CD4-positive, alpha-beta T cell (primary cell): ENCODE results near the gene ZNF324B. TPM values are rescaled to one million over a fixed set of nuclear protein-coding genes. Genes with fewer than 3 reads are reported as not detected.

Experiments used
- ATAC-seq: fragments of 200-7000 bp; cut with Tn5 transposase; one replicate; pipeline ENCODE4 v1.10.0; 2022; ENCODE audit warnings: mild to moderate bottlenecking; ENCODE audit not compliant: poor library complexity
- CTCF ChIA-PET: fragments of 350-600 bp; sonication (Branson Sonifier 250); formaldehyde crosslinking; loops from one replicate; lab custom pipeline; 2021; ENCODE audit warnings: antibody characterized with exemption, inconsistent platforms; lab: Charles Lee
- POLR2A ChIA-PET: fragments of 350-600 bp; sonication (Branson Sonifier 250); formaldehyde crosslinking; loops from one replicate; lab custom pipeline; 2021; ENCODE audit warnings: antibody characterized with exemption, inconsistent platforms; lab: Charles Lee
- DNase-seq, 14 experiments: peaks; one replicate each; pipeline ENCODE4 v3.0.0-alpha.2; 2013 to 2020; ENCODE audit warnings: mixed read lengths in 2 of 14
- H3K27ac ChIP-seq, 2 donors: one replicate each; pipeline versions ENCODE4 v1.5.1 to v1.7.0; 2013; ENCODE audit warnings: low read length in 2 of 2, low read depth in 1 of 2, mild to moderate bottlenecking in 1 of 2
- H3K27me3 ChIP-seq, 2 experiments: 1 replicate in 1 of 2; 2 replicates in 1 of 2; pipeline versions ENCODE4 v1.6.1 to v1.7.0; 2013; ENCODE audit warnings: low read length in 2 of 2, control low read depth in 1 of 2, mild to moderate bottlenecking in 1 of 2, moderate library complexity in 1 of 2; ENCODE audit not compliant: insufficient read depth in 2 of 2, control insufficient read depth in 1 of 2
- H3K36me3 ChIP-seq: one replicate; pipeline ENCODE4 v1.6.1; 2013; ENCODE audit warnings: low read length, control low read depth; ENCODE audit not compliant: insufficient read depth
- H3K4me1 ChIP-seq: one replicate; pipeline ENCODE4 v1.6.1; 2013; ENCODE audit warnings: low read length, control low read depth; ENCODE audit not compliant: insufficient read depth
- H3K4me3 ChIP-seq: one replicate; pipeline ENCODE4 v1.5.1; 2013; ENCODE audit warnings: mild to moderate bottlenecking, low read length, moderate library complexity
- H3K9me3 ChIP-seq, 2 experiments: 1 replicate in 1 of 2; 2 replicates in 1 of 2; pipeline versions ENCODE4 v1.6.1 to v1.7.0; 2013; ENCODE audit warnings: low read length in 2 of 2, mild to moderate bottlenecking in 2 of 2, control low read depth in 1 of 2, moderate library complexity in 1 of 2; ENCODE audit not compliant: control insufficient read depth in 1 of 2, insufficient read depth in 1 of 2
- H3K27ac Mint-ChIP-seq: one replicate; pipeline ENCODE4 v1.8.0; 2020; ENCODE audit warnings: mixed read lengths
- H3K27me3 Mint-ChIP-seq: one replicate; pipeline ENCODE4 v1.8.0; 2021; ENCODE audit warnings: mixed read lengths
- H3K36me3 Mint-ChIP-seq: one replicate; pipeline ENCODE4 v1.8.0; 2021; ENCODE audit warnings: low read depth, mixed read lengths
- H3K4me1 Mint-ChIP-seq: one replicate; pipeline ENCODE4 v1.8.0; 2021; ENCODE audit warnings: low read depth, mixed read lengths
- H3K4me3 Mint-ChIP-seq: one replicate; pipeline ENCODE4 v1.8.0; 2020; ENCODE audit warnings: mild to moderate bottlenecking, mixed read lengths
- H3K9me3 Mint-ChIP-seq: one replicate; pipeline ENCODE4 v1.8.0; 2020; ENCODE audit warnings: mixed read lengths
- CTCF ChIP-seq: fragments of 200-600 bp; IDR thresholded peaks from one replicate; pipeline ENCODE4 v1.8.0; 2022; ENCODE audit warnings: antibody characterized with exemption, mild to moderate bottlenecking
- intact Hi-C, 2 experiments: fragments of 100-400 bp; cut with DNase I in 1 of 2; cut with micrococcal nuclease in 1 of 2; formaldehyde crosslinking; loops; one replicate each; pipeline versions ENCODE4 v1.15.1 to v1.9.0; 2023 to 2025; cut with DNase I, micrococcal nuclease
- total RNA-seq, 174 experiments: library from RNA in 2 of 174; stranded (reverse) in 2 of 174; gene quantifications; one replicate each; pipeline ENCODE4 v1.2.3 and lab custom pipeline; 2021 to 2026

The ZNF324B gene
- total RNA-seq, 2 experiments from 2014 or later = 6.3 to 7.6 TPM

- TF ChIP-seq CTCF = no peak
- peak; percentile 98 for ATAC-seq
- Mint-ChIP-seq H3K36me3 (peaks cover 19% of the 10 kb centered on the region), H3K4me3 (peak within 1 kb of the TSS; percentile 99), H3K27me3 (no peaks in the 10 kb centered on the region), H3K9me3 (no peaks in the 10 kb centered on the region), H3K4me1 (peaks cover 39% of the 10 kb centered on the region), H3K27ac (peak within 1 kb of the TSS; percentile 94)
- Histone ChIP-seq H3K27ac (peak within 1 kb of the TSS; percentile 70 to 77), H3K27me3 (no peaks in the 10 kb centered on the region), H3K9me3 (no peaks in the 10 kb centered on the region), H3K4me1 (peaks cover 27% of the 10 kb centered on the region), H3K4me3 (peak within 1 kb of the TSS; percentile 92), H3K36me3 (no peaks in the 10 kb centered on the region)
- intact Hi-C loops = loop anchor here (1.0 to 5.0 kb wide), 7 partner anchors 21 to 68 kb away; partner anchors contain the start of genes ZNF132 (in 2 of the 2), ZNF324B (in 2 of the 2), RPS5 (in 1 of the 2) and ZNF446 (in 1 of the 2)
- peak; percentile 85 to 96 (median 92) for DNase-seq
- CTCF ChIA-PET = interaction anchor here (0.7 to 1.3 kb wide), 4 partner anchors 32 to 173 kb away, joined by 3 to 6 read pairs (median 3); partner anchors contain the start of gene ZNF132
- POLR2A ChIA-PET = interaction anchor here (0.6 to 1.8 kb wide), 14 partner anchors 10 to 225 kb away, joined by 3 to 15 read pairs (median 4); partner anchors contain the start of genes ERVK3-1, RPS5, TRIM28 and ZBTB45
Observed at GRCh38 chr19:58408152-58409009, 43.0 kb upstream of the ZNF324B start, which contains the start of gene ZNF584. Gene ZNF584 (plus strand): TSS chr19:58408649. CDS start chr19:58409148, 499 bp downstream.

- ChIA-PET CTCF (interaction anchor here (0.7 to 1.3 kb wide), 4 partner anchors 31 to 172 kb away, joined by 3 to 6 read pairs (median 3); partner anchors contain the start of gene ZNF132), POLR2A (interaction anchor here (0.5 to 1.8 kb wide), 15 partner anchors 9 to 702 kb away, joined by 3 to 15 read pairs (median 5); partner anchors contain the start of genes ERVK3-1, RPS5, TRIM28 and ZBTB45)
- ATAC-seq (no peak), DNase-seq (peak in 1 of 14 experiments; percentile 40)
- no peaks in the 10 kb centered on the region for H3K36me3 ChIP-seq
- no peaks in the 10 kb centered on the region for H3K27me3 ChIP-seq
- H3K9me3 ChIP-seq = no peaks in the 10 kb centered on the region
- H3K4me3 Mint-ChIP-seq = peak overlapping the region; percentile 99
- no peaks in the 10 kb centered on the region for H3K9me3 Mint-ChIP-seq
- no peak for TF ChIP-seq CTCF
- H3K27ac ChIP-seq = peak overlapping the region; percentile 70 to 77
- H3K27me3 Mint-ChIP-seq = no peaks in the 10 kb centered on the region
- intact Hi-C loops = loop anchor here (2.0 to 5.0 kb wide), 4 partner anchors 32 to 68 kb away; partner anchors contain the start of genes ZNF132 (in 2 of the 2), ZNF324B (in 1 of the 2) and ZNF446 (in 1 of the 2)
- peaks cover 19% of the 10 kb centered on the region for H3K36me3 Mint-ChIP-seq
- H3K4me1 ChIP-seq = peaks cover 27% of the 10 kb centered on the region
- H3K4me3 ChIP-seq = peak overlapping the region; percentile 92
- H3K4me1 Mint-ChIP-seq = peaks cover 39% of the 10 kb centered on the region
- peak overlapping the region; percentile 94 for H3K27ac Mint-ChIP-seq
Observed at GRCh38 chr19:58409010-58409790, 42.2 kb upstream of the ZNF324B start.

- H3K27ac Mint-ChIP-seq = no peak overlapping the region
Observed at GRCh38 chr19:58416604-58417003, 34.8 kb upstream of the ZNF324B start.

More at GRCh38 chr19:58416604-58417003, 34.8 kb upstream of the ZNF324B start:
- Histone ChIP-seq H3K36me3 (peaks cover 21% of the 10 kb centered on the region), H3K27ac (no peak overlapping the region), H3K4me3 (no peak overlapping the region), H3K9me3 (no peaks in the 10 kb centered on the region), H3K27me3 (no peaks in the 10 kb centered on the region), H3K4me1 (no peaks in the 10 kb centered on the region)
- no peak for TF ChIP-seq CTCF
- peaks cover 60% of the 10 kb centered on the region for H3K36me3 Mint-ChIP-seq
- POLR2A ChIA-PET = no interaction called here
- H3K4me1 Mint-ChIP-seq = no peaks in the 10 kb centered on the region
- H3K9me3 Mint-ChIP-seq = no peaks in the 10 kb centered on the region
- no peaks in the 10 kb centered on the region for H3K27me3 Mint-ChIP-seq
- intact Hi-C loops = no loop called here
- no peak overlapping the region for H3K4me3 Mint-ChIP-seq
- CTCF ChIA-PET = no interaction called here
- DNase-seq (no peak), ATAC-seq (no peak)
